B cell (primary cell): ENCODE measurements around the gene BNIP2. TPM values are rescaled to one million over a fixed set of nuclear protein-coding genes. Genes with fewer than 3 reads are reported as not detected.

Experiments
- ATAC-seq: fragments of 200-7000 bp; cut with Tn5 transposase; one replicate; pipeline ENCODE4 v1.10.0; 2021; ENCODE audit warnings: low read depth, mild to moderate bottlenecking, moderate number of reproducible peaks, moderate library complexity
- CTCF ChIA-PET: fragments of 350-600 bp; sonication (Branson Sonifier 250); formaldehyde crosslinking; loops from one replicate; lab custom pipeline; 2021; ENCODE audit warnings: antibody characterized with exemption, inconsistent platforms; lab: Charles Lee
- POLR2A ChIA-PET: fragments of 350-600 bp; sonication (Branson Sonifier 250); formaldehyde crosslinking; loops from one replicate; lab custom pipeline; 2021; ENCODE audit warnings: antibody characterized with exemption; lab: Charles Lee
- DNase-seq: peaks from one replicate; pipeline ENCODE4 v3.0.0; 2013
- H2AFZ ChIP-seq: 2 replicates; pipeline ENCODE4 v1.6.1; 2012; ENCODE audit warnings: mild to moderate bottlenecking, low read depth, low read length; ENCODE audit not compliant: insufficient read depth, poor library complexity, severe bottlenecking
- H3K27ac ChIP-seq, 2 donors: 1 replicate in 1 of 2; 2 replicates in 1 of 2; pipeline ENCODE4 v1.5.1; 2012 to 2013; ENCODE audit warnings: low read length in 2 of 2, mild to moderate bottlenecking in 2 of 2, moderate library complexity in 1 of 2
- H3K27me3 ChIP-seq, 4 experiments: fragments of 200-600 bp in 1 of 4; sonication (generic) in 1 of 4; replicated peaks in 1 of 4; 1 replicate in 2 of 4; 2 replicates in 2 of 4; pipeline versions ENCODE4 v1.6.1 to v1.7.0; 2013 to 2016; ENCODE audit warnings: low read length in 3 of 4, mild to moderate bottlenecking in 2 of 4, mixed read lengths in 1 of 4, moderate library complexity in 1 of 4; ENCODE audit not compliant: insufficient read depth in 4 of 4, control insufficient read depth in 3 of 4; ENCODE audit errors: control extremely low read depth in 1 of 4
- H3K36me3 ChIP-seq, 2 experiments: replicated peaks in 1 of 2; 1 replicate in 1 of 2; 2 replicates in 1 of 2; pipeline versions ENCODE4 v1.6.1 to v1.7.1; 2013; ENCODE audit warnings: low read length in 1 of 2; ENCODE audit not compliant: insufficient read depth in 2 of 2, control insufficient read depth in 1 of 2; ENCODE audit errors: control extremely low read depth in 1 of 2, extremely low read depth in 1 of 2
- H3K4me1 ChIP-seq, 2 donors: fragments of 200-600 bp in 1 of 2; sonication (generic) in 1 of 2; 1 replicate in 1 of 2; 2 replicates in 1 of 2; pipeline versions ENCODE4 v1.5.1 to v1.6.1; 2013 to 2017; ENCODE audit warnings: low read length in 2 of 2; ENCODE audit not compliant: control insufficient read depth in 2 of 2, insufficient read depth in 2 of 2
- H3K4me2 ChIP-seq: replicated peaks from 2 replicates; pipeline ENCODE3; 2012; ENCODE audit warnings: mild to moderate bottlenecking, low read depth, low read length; ENCODE audit not compliant: poor library complexity, severe bottlenecking
- H3K4me3 ChIP-seq, 5 experiments: fragments of 200-600 bp in 1 of 5; sonication (generic) in 1 of 5; 1 replicate in 3 of 5; 2 replicates in 2 of 5; pipeline versions ENCODE4 v1.5.1 to v1.7.0; 2011 to 2016; ENCODE audit warnings: low read length in 4 of 5, mild to moderate bottlenecking in 4 of 5, low read depth in 2 of 5, control low read depth in 1 of 5, moderate library complexity in 1 of 5; ENCODE audit not compliant: insufficient read depth in 1 of 5; ENCODE audit errors: control extremely low read depth in 1 of 5, extremely low read depth in 1 of 5
- H3K79me2 ChIP-seq: fragments of 200-600 bp; sonication (generic); one replicate; pipeline ENCODE4 v1.6.0; 2016; ENCODE audit warnings: low read length; ENCODE audit not compliant: control insufficient read depth, insufficient read depth
- H3K9ac ChIP-seq: fragments of 200-600 bp; sonication (generic); 2 replicates; pipeline ENCODE4 v1.6.1; 2017; ENCODE audit warnings: mild to moderate bottlenecking, low read length, moderate library complexity
- H3K9me3 ChIP-seq, 3 donors: one replicate each; pipeline versions ENCODE4 v1.6.1 to v1.7.1; 2013; ENCODE audit warnings: low read length in 2 of 3; ENCODE audit not compliant: control insufficient read depth in 2 of 3, insufficient read depth in 1 of 3; ENCODE audit errors: control extremely low read depth in 1 of 3
- H4K20me1 ChIP-seq: 2 replicates; pipeline ENCODE4 v1.6.0; 2012; ENCODE audit warnings: mild to moderate bottlenecking, low read length; ENCODE audit not compliant: insufficient read depth, control insufficient read depth, poor library complexity, severe bottlenecking
- H3K27ac Mint-ChIP-seq: one replicate; pipeline ENCODE4 v1.8.0; 2021; ENCODE audit warnings: mixed read lengths
- H3K27me3 Mint-ChIP-seq: one replicate; pipeline ENCODE4 v1.8.0; 2021; ENCODE audit warnings: mixed read lengths
- H3K4me1 Mint-ChIP-seq: one replicate; pipeline ENCODE4 v1.8.0; 2021; ENCODE audit warnings: mixed read lengths
- H3K4me3 Mint-ChIP-seq: one replicate; pipeline ENCODE4 v1.8.0; 2021; ENCODE audit warnings: mixed read lengths
- H3K9me3 Mint-ChIP-seq: one replicate; pipeline ENCODE4 v1.8.0; 2022; ENCODE audit warnings: mixed read lengths; ENCODE audit not compliant: insufficient read depth
- EZH2 ChIP-seq: IDR thresholded peaks from 2 replicates; pipeline ENCODE4 v1.6.1; 2012; ENCODE audit warnings: borderline replicate concordance, low read depth, mild to moderate bottlenecking, moderate library complexity, low read length; ENCODE audit not compliant: insufficient read depth, poor library complexity, severe bottlenecking
- WGBS: methylation state at CpG from one replicate; pipeline ENCODE4 v1.1.5; 2013; ENCODE audit warnings: missing lambda C conversion rate; ENCODE audit not compliant: insufficient coverage; 5-methylcytosine and 5-hydroxymethylcytosine counted together
- intact Hi-C: fragments of 100-400 bp; cut with micrococcal nuclease; formaldehyde crosslinking; loops from one replicate; pipeline ENCODE4 v1.10.0; 2022
- polyA plus RNA-seq: library from polyadenylated mRNA; depleted of rRNA; stranded (reverse); fragments of >200 nt; gene quantifications from 2 replicates; pipeline ENCODE4 v1.2.3, GENCODE V29; 2012
- total RNA-seq, 2 donors: library from RNA; stranded (reverse); fragments of 120-200 nt in 1 of 2; gene quantifications; 1 replicate in 1 of 2; 2 replicates in 1 of 2; pipeline versions ENCODE4 v1.2.3 to v1.2.4, GENCODE V29; 2013 to 2022
- TF ChIP-seq, protein P1 (sequence below): fragments of 200-600 bp; IDR thresholded peaks from one replicate; pipeline ENCODE4 v1.8.0; 2022; ENCODE audit warnings: antibody characterized with exemption, mild to moderate bottlenecking

Gene BNIP2
- total and polyA plus RNA-seq, 2 donors (not counting 1 experiment from before 2014, with no cell fraction given) = 21.3 to 91.2 TPM

DNA sequence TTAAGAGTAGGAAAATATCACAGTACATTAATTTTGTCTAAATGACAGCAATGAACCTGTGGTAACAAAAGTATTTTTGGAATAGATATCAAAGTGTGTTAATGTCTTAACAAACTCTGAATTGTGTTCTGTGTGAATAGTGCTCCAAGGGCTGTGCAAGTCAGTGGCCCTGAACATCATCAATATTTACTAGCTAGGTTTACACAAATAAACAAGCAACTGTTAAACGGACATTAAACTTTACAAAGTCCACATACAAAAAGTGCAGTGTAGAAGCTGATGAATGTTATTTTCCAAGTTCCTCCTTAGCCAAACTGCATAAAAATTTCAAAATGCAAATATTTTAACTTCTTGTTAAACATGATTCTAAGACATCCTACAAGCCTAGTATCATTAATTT lies 29.8 kb downstream of the BNIP2 start:
- no CpG with 5 or more reads among the region's 1 CpG for whole genome bisulfite sequencing
- no peak for TF ChIP-seq EZH2
- TF ChIP-seq, protein P1, sequence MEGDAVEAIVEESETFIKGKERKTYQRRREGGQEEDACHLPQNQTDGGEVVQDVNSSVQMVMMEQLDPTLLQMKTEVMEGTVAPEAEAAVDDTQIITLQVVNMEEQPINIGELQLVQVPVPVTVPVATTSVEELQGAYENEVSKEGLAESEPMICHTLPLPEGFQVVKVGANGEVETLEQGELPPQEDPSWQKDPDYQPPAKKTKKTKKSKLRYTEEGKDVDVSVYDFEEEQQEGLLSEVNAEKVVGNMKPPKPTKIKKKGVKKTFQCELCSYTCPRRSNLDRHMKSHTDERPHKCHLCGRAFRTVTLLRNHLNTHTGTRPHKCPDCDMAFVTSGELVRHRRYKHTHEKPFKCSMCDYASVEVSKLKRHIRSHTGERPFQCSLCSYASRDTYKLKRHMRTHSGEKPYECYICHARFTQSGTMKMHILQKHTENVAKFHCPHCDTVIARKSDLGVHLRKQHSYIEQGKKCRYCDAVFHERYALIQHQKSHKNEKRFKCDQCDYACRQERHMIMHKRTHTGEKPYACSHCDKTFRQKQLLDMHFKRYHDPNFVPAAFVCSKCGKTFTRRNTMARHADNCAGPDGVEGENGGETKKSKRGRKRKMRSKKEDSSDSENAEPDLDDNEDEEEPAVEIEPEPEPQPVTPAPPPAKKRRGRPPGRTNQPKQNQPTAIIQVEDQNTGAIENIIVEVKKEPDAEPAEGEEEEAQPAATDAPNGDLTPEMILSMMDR = no peak
- intact Hi-C loops = loop anchor here (5.0 to 10.0 kb wide), 2 partner anchors 125 to 727 kb away; partner anchors contain the start of gene SLTM

GRCh38 chr15:59657635-59658125 lies 31.4 kb downstream of the BNIP2 start:
- Mint-ChIP-seq H3K27me3 (no peaks in the 10 kb centered on the region), H3K4me3 (no peak overlapping the region), H3K27ac (peak overlapping the region; percentile 86), H3K4me1 (peaks cover 10% of the 10 kb centered on the region), H3K9me3 (no peaks in the 10 kb centered on the region)
- H2AFZ ChIP-seq = peak overlapping the region; percentile 82
- WGBS = 61% methylated on average over 17 of the region's 23 CpGs
- H3K36me3 ChIP-seq = peaks cover 14 to 27% of the 10 kb centered on the region in 2 experiments
- intact Hi-C loops = loop anchor here (1.0 to 10.0 kb wide), 4 partner anchors 29 to 907 kb away; partner anchors contain the start of gene SLTM
- H3K27ac ChIP-seq = peak overlapping the region in 1 of 2 donors; percentile 64
- no peaks in the 10 kb centered on the region for H3K27me3 ChIP-seq
- peak; percentile 2 for ATAC-seq
- H3K79me2 ChIP-seq = peaks cover 44% of the 10 kb centered on the region
- peak overlapping the region; percentile 44 to 94 (median 92) for H3K4me3 ChIP-seq
- H3K4me2 ChIP-seq = peak overlapping the region; percentile 78
- H3K4me1 ChIP-seq = peaks cover 19 to 27% of the 10 kb centered on the region in 2 donors
- CTCF ChIA-PET = interaction anchor here (0.6 to 3.0 kb wide), 8 partner anchors 17 to 856 kb away, joined by 3 to 12 read pairs (median 4); partner anchors contain the start of gene BNIP2
- H4K20me1 ChIP-seq = peaks cover 24% of the 10 kb centered on the region
- H3K9ac ChIP-seq = peak overlapping the region; percentile 84
- POLR2A ChIA-PET = interaction anchor here (0.5 to 0.9 kb wide), 3 partner anchors 31 to 698 kb away, joined by 3 to 5 read pairs (median 4); no protein-coding TSS in a partner anchor
- H3K9me3 ChIP-seq = no peaks in the 10 kb centered on the region
- TF ChIP-seq EZH2 = no peak
- TF ChIP-seq, protein P1 = no peak
- DNase-seq = no peak

More for the DNA sequence above, 29.8 kb downstream of the BNIP2 start:
- Mint-ChIP-seq H3K4me3 (peak overlapping the region; percentile 40), H3K27me3 (no peaks in the 10 kb centered on the region), H3K9me3 (no peaks in the 10 kb centered on the region), H3K4me1 (peaks cover 5% of the 10 kb centered on the region), H3K27ac (no peak overlapping the region)
- no peak overlapping the region for H3K4me3 ChIP-seq
- peaks cover 12 to 37% of the 10 kb centered on the region in 2 experiments for H3K36me3 ChIP-seq
- no peaks in the 10 kb centered on the region for H3K27me3 ChIP-seq
- no peak overlapping the region for H2AFZ ChIP-seq
- H3K79me2 ChIP-seq = peaks cover 34% of the 10 kb centered on the region
- H3K27ac ChIP-seq = no peak overlapping the region
- no peak for DNase-seq
- H4K20me1 ChIP-seq = peaks cover 13% of the 10 kb centered on the region
- H3K9ac ChIP-seq = no peak overlapping the region
- H3K4me2 ChIP-seq = no peak overlapping the region
- ChIA-PET POLR2A (interaction anchor here (0.6 kb wide), 1 partner anchor 16 kb away, joined by 7 read pairs; no protein-coding TSS in a partner anchor), CTCF (no interaction called here)
- no peak for ATAC-seq
- peaks cover 19 to 27% of the 10 kb centered on the region in 2 donors for H3K4me1 ChIP-seq
- H3K9me3 ChIP-seq = no peaks in the 10 kb centered on the region
